C4-2B (cell line): ENCODE data around the gene B4GALNT1.

Source experiments
- H3K27ac ChIP-seq: fragments of 450-650 bp; 2 replicates; pipeline ENCODE4 v1.5.1; 2017
- ZFX ChIP-seq: fragments of 450-650 bp; IDR thresholded peaks from 2 replicates; pipeline ENCODE4 v1.6.1; 2017
- TF ChIP-seq, protein P1 (sequence below): fragments of 450-650 bp; conservative IDR thresholded peaks from 2 replicates; pipeline ENCODE4 v1.5.1; 2017; ENCODE audit warnings: mild to moderate bottlenecking

B4GALNT1 gene

DNA sequence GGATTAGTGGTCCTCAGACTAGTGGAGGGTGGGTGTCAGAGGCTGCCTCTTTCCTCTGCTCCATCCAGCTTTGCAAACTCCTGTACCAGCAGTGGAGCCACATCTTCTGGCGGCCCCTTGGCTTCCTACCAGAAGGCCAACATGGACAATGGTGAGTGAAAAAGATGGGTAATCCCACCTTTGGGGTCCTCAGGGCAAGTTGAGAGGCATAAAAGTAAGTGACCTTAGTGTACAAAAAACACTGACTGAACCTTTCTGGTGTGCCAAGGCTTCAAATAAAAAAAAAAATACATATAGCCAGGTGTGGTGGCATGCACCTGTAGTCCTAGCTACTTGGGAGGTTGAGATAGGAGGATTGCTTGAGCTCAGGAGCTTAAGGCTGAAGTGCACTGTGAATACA is 51.2 kb downstream of the B4GALNT1 start:
- no peak overlapping the region for H3K27ac ChIP-seq
- no peak for TF ChIP-seq ZFX
- TF ChIP-seq, protein P1, sequence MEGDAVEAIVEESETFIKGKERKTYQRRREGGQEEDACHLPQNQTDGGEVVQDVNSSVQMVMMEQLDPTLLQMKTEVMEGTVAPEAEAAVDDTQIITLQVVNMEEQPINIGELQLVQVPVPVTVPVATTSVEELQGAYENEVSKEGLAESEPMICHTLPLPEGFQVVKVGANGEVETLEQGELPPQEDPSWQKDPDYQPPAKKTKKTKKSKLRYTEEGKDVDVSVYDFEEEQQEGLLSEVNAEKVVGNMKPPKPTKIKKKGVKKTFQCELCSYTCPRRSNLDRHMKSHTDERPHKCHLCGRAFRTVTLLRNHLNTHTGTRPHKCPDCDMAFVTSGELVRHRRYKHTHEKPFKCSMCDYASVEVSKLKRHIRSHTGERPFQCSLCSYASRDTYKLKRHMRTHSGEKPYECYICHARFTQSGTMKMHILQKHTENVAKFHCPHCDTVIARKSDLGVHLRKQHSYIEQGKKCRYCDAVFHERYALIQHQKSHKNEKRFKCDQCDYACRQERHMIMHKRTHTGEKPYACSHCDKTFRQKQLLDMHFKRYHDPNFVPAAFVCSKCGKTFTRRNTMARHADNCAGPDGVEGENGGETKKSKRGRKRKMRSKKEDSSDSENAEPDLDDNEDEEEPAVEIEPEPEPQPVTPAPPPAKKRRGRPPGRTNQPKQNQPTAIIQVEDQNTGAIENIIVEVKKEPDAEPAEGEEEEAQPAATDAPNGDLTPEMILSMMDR = no peak

DNA sequence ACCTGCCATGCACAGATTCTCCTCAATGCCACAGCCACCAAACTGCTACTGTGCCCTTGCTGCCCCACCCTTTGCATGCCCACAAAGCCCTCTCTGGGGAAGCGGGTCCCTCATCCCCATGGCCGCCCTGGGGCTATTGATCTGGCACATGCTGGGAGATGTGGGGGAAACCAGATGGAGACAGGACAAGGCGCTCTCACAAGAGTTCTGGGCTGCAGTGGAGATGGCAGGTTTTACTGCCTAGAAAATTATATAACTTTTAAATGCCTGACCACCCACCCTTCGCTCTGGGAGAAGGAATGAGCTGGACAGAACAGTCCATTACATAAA is 52.6 kb downstream of the B4GALNT1 start:
- no peak overlapping the region for H3K27ac ChIP-seq
- TF ChIP-seq, protein P1 = no peak
- TF ChIP-seq ZFX = no peak

DNA sequence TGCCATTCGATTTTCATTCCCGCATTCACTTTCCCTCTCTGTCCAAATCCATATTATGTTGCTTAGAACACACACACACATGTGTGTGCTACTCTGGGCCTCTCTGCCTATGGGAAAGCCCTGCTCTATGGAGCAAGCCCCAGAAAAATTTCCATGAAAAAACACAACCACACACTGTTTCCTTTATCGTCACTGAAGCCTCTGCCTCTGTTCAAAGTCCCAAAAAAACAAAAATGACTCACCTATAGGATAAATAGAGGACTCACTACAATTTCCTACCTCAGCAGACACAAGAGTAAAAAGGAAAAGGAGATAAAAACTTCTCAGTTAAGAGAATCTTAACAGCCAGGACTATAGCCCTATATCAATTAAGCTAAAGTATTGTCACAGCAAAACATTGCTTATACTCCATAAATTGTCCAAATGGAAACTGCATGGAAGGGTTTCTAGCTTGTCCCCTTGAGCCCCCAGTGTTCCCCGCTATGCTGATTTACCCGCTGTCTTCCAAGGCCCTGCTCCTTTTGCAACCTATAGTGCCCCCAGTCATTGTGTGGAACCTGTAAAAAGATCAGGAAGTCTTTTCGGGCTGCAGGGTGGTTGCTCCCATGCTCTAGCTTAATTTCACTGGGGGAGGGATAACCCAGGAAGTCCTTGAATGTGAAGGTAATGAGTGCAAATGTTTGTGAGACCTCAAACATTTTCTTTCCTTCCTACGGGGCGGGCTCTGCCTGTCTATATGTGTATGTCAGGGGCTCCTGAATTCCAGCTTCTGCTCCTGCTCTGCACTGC is 53.1 kb downstream of the B4GALNT1 start:
- H3K27ac ChIP-seq = no peak overlapping the region
- TF ChIP-seq ZFX = no peak
- TF ChIP-seq, protein P1 = no peak

DNA sequence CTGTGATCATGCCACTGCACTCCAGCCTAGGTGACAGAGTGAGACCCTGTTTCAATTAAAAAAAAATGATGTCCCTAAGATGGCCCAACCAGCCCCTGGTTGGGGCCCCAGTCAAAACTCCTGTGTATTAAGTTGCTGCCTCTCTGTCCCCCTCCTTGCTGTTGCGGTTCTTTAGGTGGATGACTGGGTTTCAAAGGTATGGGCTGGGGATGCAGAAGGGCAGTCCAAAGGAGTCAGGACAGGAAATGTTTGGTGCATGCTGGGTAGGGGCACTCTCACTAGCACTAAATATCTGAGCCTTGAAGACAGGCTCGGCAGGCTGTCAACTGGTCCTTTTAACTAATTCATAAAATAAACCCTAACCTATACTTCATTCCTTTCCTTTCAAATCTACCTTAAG is 54.0 kb downstream of the B4GALNT1 start:
- no peak overlapping the region for H3K27ac ChIP-seq
- TF ChIP-seq, protein P1 = no peak
- TF ChIP-seq ZFX = no peak

DNA sequence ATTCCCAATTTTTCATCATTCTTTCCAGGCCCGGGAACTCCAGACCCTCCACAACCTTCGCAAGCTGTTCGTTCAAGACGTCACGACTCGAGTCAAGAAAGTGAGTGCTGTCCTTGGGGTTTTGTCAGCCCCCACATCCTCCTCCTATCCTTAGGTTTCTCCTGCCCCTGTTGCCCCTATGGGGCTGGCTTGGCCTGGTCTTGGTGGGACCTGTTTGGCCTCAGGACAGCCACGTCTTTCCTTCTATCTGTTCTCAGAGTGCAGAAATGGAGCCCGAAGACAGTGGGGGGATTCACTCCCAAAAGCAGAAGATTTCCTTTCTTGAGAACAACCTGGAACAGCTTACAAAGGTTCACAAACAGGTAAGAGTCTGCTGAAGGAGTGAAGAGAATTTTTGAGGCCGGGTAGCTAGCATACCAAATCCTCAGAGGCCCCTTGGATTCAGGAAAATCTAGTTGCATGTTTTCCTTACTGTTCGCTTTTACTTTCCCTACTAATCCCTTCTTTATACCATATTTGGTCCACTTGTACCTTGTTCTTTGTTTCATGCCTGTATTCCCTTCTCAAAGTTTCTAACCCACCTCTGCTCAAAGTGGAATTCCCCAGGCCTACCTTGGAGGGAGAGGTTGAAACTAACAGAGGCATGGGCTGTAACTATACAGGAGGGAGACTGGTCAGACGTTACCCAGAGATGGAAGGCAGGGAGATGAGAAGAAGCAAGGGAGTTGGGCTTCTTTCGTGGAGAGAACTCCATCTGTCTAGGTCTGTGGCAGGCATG is 54.8 kb downstream of the B4GALNT1 start:
- TF ChIP-seq ZFX = no peak
- TF ChIP-seq, protein P1 = no peak
- H3K27ac ChIP-seq = no peak overlapping the region

DNA sequence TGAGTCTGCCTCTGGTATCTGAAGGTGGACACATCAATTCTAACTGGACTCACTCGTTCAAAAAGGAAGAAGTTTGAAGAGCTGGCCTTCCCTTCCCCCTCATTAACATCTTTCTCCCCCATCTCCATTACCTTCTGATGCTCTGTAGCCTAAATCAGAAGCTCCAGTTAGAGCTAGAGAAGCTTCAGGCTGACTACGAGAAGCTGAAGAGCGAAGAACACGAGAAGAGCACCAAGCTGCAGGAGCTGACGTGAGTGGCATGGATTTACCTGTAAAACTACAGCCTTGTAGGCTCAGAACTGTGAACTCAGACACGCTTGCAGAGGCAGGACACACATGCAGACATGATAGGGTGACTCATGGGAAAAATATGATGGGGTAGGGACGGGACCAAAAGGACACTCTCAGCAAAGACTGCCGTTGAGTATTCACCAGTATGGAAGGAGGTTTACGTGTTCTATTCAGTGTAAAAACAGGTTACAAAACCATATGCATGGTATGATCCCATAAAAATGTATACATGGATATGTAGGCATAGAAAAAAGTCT is 56.3 kb downstream of the B4GALNT1 start:
- TF ChIP-seq, protein P1 = no peak
- no peak for TF ChIP-seq ZFX
- no peak overlapping the region for H3K27ac ChIP-seq
